Ishikawa (cell line): ENCODE results near the gene NMRK1.

Source experiments
- CEBPB ChIP-seq: IDR thresholded peaks from 2 replicates; pipeline ENCODE4 v1.6.1; 2012
- CREB1 ChIP-seq: IDR thresholded peaks from 2 replicates; pipeline ENCODE4 v1.6.1; 2012; ENCODE audit warnings: low read depth
- EGR1 ChIP-seq: IDR thresholded peaks from 2 replicates; pipeline ENCODE4 v1.6.1; 2012
- EP300 ChIP-seq: IDR thresholded peaks from 2 replicates; pipeline ENCODE4 v1.6.1; 2012; ENCODE audit warnings: borderline replicate concordance
- FOXM1 ChIP-seq: IDR thresholded peaks from 2 replicates; pipeline ENCODE4 v1.6.1; 2012; ENCODE audit warnings: low read depth, borderline replicate concordance
- MAX ChIP-seq: IDR thresholded peaks from 2 replicates; pipeline ENCODE4 v1.6.1; 2012
- NFIC ChIP-seq: IDR thresholded peaks from 2 replicates; pipeline ENCODE4 v1.6.1; 2012
- RAD21 ChIP-seq: IDR thresholded peaks from 2 replicates; pipeline ENCODE4 v1.6.1; 2012; ENCODE audit warnings: low read depth
- REST ChIP-seq: IDR thresholded peaks from 2 replicates; pipeline ENCODE4 v1.6.1; 2012; ENCODE audit warnings: low read depth, mild to moderate bottlenecking
- TAF1 ChIP-seq: IDR thresholded peaks from 2 replicates; pipeline ENCODE4 v1.6.1; 2012; ENCODE audit warnings: low read depth, mild to moderate bottlenecking
- TCF12 ChIP-seq: IDR thresholded peaks from 2 replicates; pipeline ENCODE4 v1.6.1; 2012; ENCODE audit warnings: low read depth
- TEAD4 ChIP-seq: IDR thresholded peaks from 2 replicates; pipeline ENCODE4 v1.6.1; 2012
- USF1 ChIP-seq: IDR thresholded peaks from 2 replicates; pipeline ENCODE4 v1.6.1; 2012
- YY1 ChIP-seq: IDR thresholded peaks from 2 replicates; pipeline ENCODE4 v1.6.1; 2012; ENCODE audit warnings: low read depth
- ZBTB7A ChIP-seq: IDR thresholded peaks from 2 replicates; pipeline ENCODE4 v1.6.1; 2012; ENCODE audit warnings: low read depth

NMRK1 gene

GRCh38 chr9:75085640-75086039 is 2.3 kb downstream of the NMRK1 start:
- TF ChIP-seq EP300: no peak
- TF ChIP-seq USF1: no peak
- TF ChIP-seq TEAD4: no peak
- TF ChIP-seq MAX: no peak
- TF ChIP-seq FOXM1: no peak
- TF ChIP-seq REST: no peak
- no peak for TF ChIP-seq TCF12
- no peak for TF ChIP-seq YY1
- no peak for TF ChIP-seq TAF1
- no peak for TF ChIP-seq EGR1
- TF ChIP-seq CREB1: no peak
- TF ChIP-seq NFIC: no peak
- TF ChIP-seq ZBTB7A: no peak
- TF ChIP-seq RAD21: no peak

GRCh38 chr9:75084081-75084672 is 3.8 kb downstream of the NMRK1 start:
- no peak for TF ChIP-seq CEBPB
- TF ChIP-seq TAF1: no peak
- TF ChIP-seq TCF12: no peak
- TF ChIP-seq RAD21: no peak
- no peak for TF ChIP-seq CREB1
- no peak for TF ChIP-seq USF1
- no peak for TF ChIP-seq TEAD4
- TF ChIP-seq FOXM1: no peak
- no peak for TF ChIP-seq REST
- no peak for TF ChIP-seq NFIC
- TF ChIP-seq EGR1: no peak
- no peak for TF ChIP-seq YY1
- TF ChIP-seq MAX: no peak
- no peak for TF ChIP-seq ZBTB7A
- TF ChIP-seq EP300: no peak

- TF ChIP-seq ZBTB7A (no peak), TEAD4 (peak; percentile 60), USF1 (peak; percentile 88), RAD21 (peak; percentile 34; the same call in 1 of the 2 replicates), NFIC (no peak), MAX (peak; percentile 31; the same call in 1 of the 2 replicates)
Observed at GRCh38 chr9:75083188-75083970, 4.6 kb downstream of the NMRK1 start.

- TF ChIP-seq EGR1: no peak
Observed at GRCh38 chr9:75081632-75082031, 6.3 kb downstream of the NMRK1 start.

- TF ChIP-seq MAX: no peak
- no peak for TF ChIP-seq REST
- TF ChIP-seq RAD21: no peak
- TF ChIP-seq ZBTB7A: no peak
- no peak for TF ChIP-seq NFIC
- no peak for TF ChIP-seq TCF12
- no peak for TF ChIP-seq EP300
- TF ChIP-seq TEAD4: no peak
- no peak for TF ChIP-seq EGR1
- no peak for TF ChIP-seq FOXM1
Observed at GRCh38 chr9:75072895-75073294, 15.1 kb downstream of the NMRK1 start.
